ENCODE data around the gene MBNL2. TPM values are rescaled to one million over a fixed set of nuclear protein-coding genes. Genes with fewer than 3 reads are reported as not detected.

Gene MBNL2
- total RNA-seq, 2 experiments from 2014 or later: 2.7 to 7.4 TPM

DNA sequence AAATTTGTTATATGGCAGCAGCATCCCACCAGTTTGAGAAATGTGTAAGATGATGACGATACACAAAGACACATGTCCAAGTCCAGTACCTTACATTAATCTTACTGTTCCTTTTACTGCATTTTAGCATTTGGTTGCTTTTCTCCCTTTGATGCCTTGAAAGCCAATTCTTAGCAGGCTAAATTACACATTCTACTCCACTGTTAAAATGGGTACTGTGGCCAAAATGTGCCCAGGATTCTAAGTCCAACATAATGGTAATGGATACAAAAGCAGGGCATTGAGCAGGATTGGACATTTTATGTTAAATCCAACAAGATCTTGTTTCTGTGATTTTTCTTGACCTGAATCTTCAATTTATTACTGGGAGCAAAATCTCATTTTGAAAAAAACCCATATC is 159.1 kb downstream of the MBNL2 start:
- H2AFZ ChIP-seq (ENCODE audit: low read length): no peak overlapping the region

DNA sequence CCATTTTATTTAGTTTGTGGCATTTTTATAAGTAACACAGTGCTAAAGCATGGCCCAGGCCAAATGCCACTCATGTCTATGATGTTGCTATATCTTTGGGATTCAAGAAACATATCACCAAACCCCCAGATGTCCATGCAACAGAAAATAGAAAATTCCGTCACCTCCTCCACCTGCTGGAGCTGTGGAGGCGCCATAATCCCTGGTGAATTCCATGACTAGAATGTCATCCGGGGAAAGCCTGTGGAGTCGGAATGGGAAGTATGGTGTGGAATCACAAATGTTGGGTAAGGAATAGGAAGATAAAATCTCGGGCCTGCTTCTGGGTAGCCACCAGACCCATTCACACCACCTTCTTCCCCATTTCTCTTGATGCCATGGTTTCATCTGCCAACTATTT is 160.1 kb downstream of the MBNL2 start:
- H3K4me1 ChIP-seq (ENCODE audit: insufficient read depth, low read length, poor library complexity, severe bottlenecking): no peaks in the 10 kb centered on the region
- no peak overlapping the region for H3K4me3 ChIP-seq (ENCODE audit: low read depth, low read length, poor library complexity, severe bottlenecking)
- intact Hi-C loops (cut with micrococcal nuclease; ENCODE audit: unreplicated experiment): no loop called here
- H4K20me1 ChIP-seq (ENCODE audit: insufficient read depth, low read length): no peaks in the 10 kb centered on the region
- no peak overlapping the region for H2AFZ ChIP-seq (ENCODE audit: low read length)
- H3K9me2 ChIP-seq (ENCODE audit: insufficient read depth, low read length): no peaks in the 10 kb centered on the region
- H3K79me2 ChIP-seq (ENCODE audit: insufficient read depth, low read depth, low read length): no peaks in the 10 kb centered on the region
- ChIA-PET POLR2A (no interaction called here), CTCF (ENCODE audit: unreplicated experiment) (no interaction called here)
- no peak overlapping the region for H3K27ac ChIP-seq (ENCODE audit: low read depth, low read length, poor library complexity, severe bottlenecking)
- no peak overlapping the region for H3K4me2 ChIP-seq (ENCODE audit: low read length)
- no peaks in the 10 kb centered on the region for H3K9me3 ChIP-seq (ENCODE audit: low read length)
- no TSS peak for BruUV-seq (replicated peaks)
- TF ChIP-seq, protein P1, sequence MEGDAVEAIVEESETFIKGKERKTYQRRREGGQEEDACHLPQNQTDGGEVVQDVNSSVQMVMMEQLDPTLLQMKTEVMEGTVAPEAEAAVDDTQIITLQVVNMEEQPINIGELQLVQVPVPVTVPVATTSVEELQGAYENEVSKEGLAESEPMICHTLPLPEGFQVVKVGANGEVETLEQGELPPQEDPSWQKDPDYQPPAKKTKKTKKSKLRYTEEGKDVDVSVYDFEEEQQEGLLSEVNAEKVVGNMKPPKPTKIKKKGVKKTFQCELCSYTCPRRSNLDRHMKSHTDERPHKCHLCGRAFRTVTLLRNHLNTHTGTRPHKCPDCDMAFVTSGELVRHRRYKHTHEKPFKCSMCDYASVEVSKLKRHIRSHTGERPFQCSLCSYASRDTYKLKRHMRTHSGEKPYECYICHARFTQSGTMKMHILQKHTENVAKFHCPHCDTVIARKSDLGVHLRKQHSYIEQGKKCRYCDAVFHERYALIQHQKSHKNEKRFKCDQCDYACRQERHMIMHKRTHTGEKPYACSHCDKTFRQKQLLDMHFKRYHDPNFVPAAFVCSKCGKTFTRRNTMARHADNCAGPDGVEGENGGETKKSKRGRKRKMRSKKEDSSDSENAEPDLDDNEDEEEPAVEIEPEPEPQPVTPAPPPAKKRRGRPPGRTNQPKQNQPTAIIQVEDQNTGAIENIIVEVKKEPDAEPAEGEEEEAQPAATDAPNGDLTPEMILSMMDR (conservative IDR thresholded peaks at IDR 0.05; ENCODE audit: low read length): no peak
- TF ChIP-seq EZH2phosphoT487 (IDR thresholded peaks at IDR 0.05; ENCODE audit: borderline replicate concordance, low read depth, low read length): no peak
- no peak for DNase-seq (ENCODE audit: low spot score)
- H3K36me3 ChIP-seq (ENCODE audit: insufficient read depth, low read length): no peaks in the 10 kb centered on the region

More for the DNA sequence above, 159.1 kb downstream of the MBNL2 start:
- Histone ChIP-seq H3K4me2 (ENCODE audit: low read length) (no peak overlapping the region), H3K4me3 (ENCODE audit: low read depth, low read length, poor library complexity, severe bottlenecking) (no peak overlapping the region), H3K4me1 (ENCODE audit: insufficient read depth, low read length, poor library complexity, severe bottlenecking) (no peaks in the 10 kb centered on the region), H3K27ac (ENCODE audit: low read depth, low read length, poor library complexity, severe bottlenecking) (no peak overlapping the region), H3K36me3 (ENCODE audit: insufficient read depth, low read length) (no peaks in the 10 kb centered on the region), H4K20me1 (ENCODE audit: insufficient read depth, low read length) (no peaks in the 10 kb centered on the region), H3K79me2 (ENCODE audit: insufficient read depth, low read depth, low read length) (no peaks in the 10 kb centered on the region), H3K9me2 (ENCODE audit: insufficient read depth, low read length) (no peaks in the 10 kb centered on the region), H3K9me3 (ENCODE audit: low read length) (no peaks in the 10 kb centered on the region)
- no peak for TF ChIP-seq EZH2phosphoT487 (IDR thresholded peaks at IDR 0.05; ENCODE audit: borderline replicate concordance, low read depth, low read length)
- TF ChIP-seq, protein P1 (conservative IDR thresholded peaks at IDR 0.05; ENCODE audit: low read length): no peak
- POLR2A ChIA-PET: no interaction called here
- intact Hi-C loops (cut with micrococcal nuclease; ENCODE audit: unreplicated experiment): no loop called here
- no TSS peak for BruUV-seq (replicated peaks)
- CTCF ChIA-PET (ENCODE audit: unreplicated experiment): no interaction called here
- DNase-seq (ENCODE audit: low spot score): no peak

- no TSS peak for BruUV-seq (replicated peaks)
- H3K9me2 ChIP-seq (ENCODE audit: insufficient read depth, low read length): no peaks in the 10 kb centered on the region
- intact Hi-C loops (cut with micrococcal nuclease; ENCODE audit: unreplicated experiment): no loop called here
- no peak overlapping the region for H3K4me3 ChIP-seq (ENCODE audit: low read depth, low read length, poor library complexity, severe bottlenecking)
- ChIA-PET POLR2A (no interaction called here), CTCF (ENCODE audit: unreplicated experiment) (no interaction called here)
- H2AFZ ChIP-seq (ENCODE audit: low read length): no peak overlapping the region
- H3K9me3 ChIP-seq (ENCODE audit: low read length): no peaks in the 10 kb centered on the region
- no peak for TF ChIP-seq EZH2phosphoT487 (IDR thresholded peaks at IDR 0.05; ENCODE audit: borderline replicate concordance, low read depth, low read length)
- TF ChIP-seq, protein P1 (conservative IDR thresholded peaks at IDR 0.05; ENCODE audit: low read length): no peak
- DNase-seq (ENCODE audit: low spot score): no peak
- H3K27ac ChIP-seq (ENCODE audit: low read depth, low read length, poor library complexity, severe bottlenecking): no peak overlapping the region
- no peaks in the 10 kb centered on the region for H3K4me1 ChIP-seq (ENCODE audit: insufficient read depth, low read length, poor library complexity, severe bottlenecking)
- no peaks in the 10 kb centered on the region for H3K79me2 ChIP-seq (ENCODE audit: insufficient read depth, low read depth, low read length)
- H3K4me2 ChIP-seq (ENCODE audit: low read length): no peak overlapping the region
- H3K36me3 ChIP-seq (ENCODE audit: insufficient read depth, low read length): no peaks in the 10 kb centered on the region
- H4K20me1 ChIP-seq (ENCODE audit: insufficient read depth, low read length): no peaks in the 10 kb centered on the region
Measured at GRCh38 chr13:97384371-97384770, 162.2 kb downstream of the MBNL2 start.

All from OCI-LY7 (cell line).